Prostate gland (tissue), 2 donors: ENCODE data around the gene PLPPR5. TPM values are rescaled to one million over a fixed set of nuclear protein-coding genes. Genes with fewer than 3 reads are reported as not detected.

Experiments
- DNase-seq: peaks from one replicate; pipeline ENCODE4 v3.0.0-alpha.2; 2019; ENCODE audit warnings: low spot score
- H3K27ac ChIP-seq, 2 donors: fragments of 200-600 bp; sonication (generic); 2 replicates each; pipeline ENCODE4 v1.5.1; 2017 to 2019
- H3K27me3 ChIP-seq: fragments of 200-600 bp; sonication (generic); replicated peaks from 2 replicates; pipeline ENCODE4 v1.5.1; 2019; ENCODE audit not compliant: insufficient read depth
- H3K36me3 ChIP-seq, 2 donors: fragments of 200-600 bp; sonication (generic); 1 replicate in 1 of 2; 2 replicates in 1 of 2; pipeline versions ENCODE4 v1.5.1 to v1.8.1; 2017 to 2019
- H3K4me1 ChIP-seq: fragments of 200-600 bp; sonication (generic); replicated peaks from 2 replicates; pipeline ENCODE4 v1.5.1; 2019
- H3K4me3 ChIP-seq, 2 donors: fragments of 200-600 bp; sonication (generic); 2 replicates each; pipeline ENCODE4 v1.5.1; 2017 to 2019
- H3K9me3 ChIP-seq: fragments of 200-600 bp; sonication (generic); 2 replicates; pipeline ENCODE4 v1.5.1; 2017
- POLR2A ChIP-seq: fragments of 450-650 bp; IDR thresholded peaks from one replicate; pipeline ENCODE4 v1.6.1; 2016; ENCODE audit warnings: antibody characterized with exemption, mild to moderate bottlenecking
- POLR2AphosphoS5 ChIP-seq: sonication (generic); formaldehyde crosslinking; IDR thresholded peaks from one replicate; pipeline ENCODE4 v1.6.1; 2017; ENCODE audit warnings: antibody characterized with exemption
- WGBS: methylation state at CpG from one replicate; pipeline ENCODE4 v1.1.5; 2018; 5-methylcytosine and 5-hydroxymethylcytosine counted together
- intact Hi-C: fragments of 100-400 bp; cut with DNase I; formaldehyde crosslinking; loops from one replicate; pipeline ENCODE4 v1.14.2; 2022
- total RNA-seq, 2 donors: library from RNA; depleted of rRNA; stranded (reverse); fragments of >200 nt; gene quantifications; one replicate each; pipeline ENCODE4 v1.1.0, GENCODE V29; 2016
- TF ChIP-seq, protein P1 (sequence below), 4 experiments: fragments of 200-600 bp in 2 of 4; fragments of 450-650 bp in 2 of 4; sonication (generic) in 2 of 4; IDR thresholded peaks; 1 replicate in 3 of 4; 2 replicates in 1 of 4; pipeline ENCODE4 v1.5.1; 2016 to 2019; ENCODE audit warnings: antibody characterized with exemption in 4 of 4, mild to moderate bottlenecking in 2 of 4, moderate library complexity in 2 of 4

PLPPR5 gene
- total RNA-seq, 2 donors from 2014 or later, result 4.3 TPM; not detected in 1

DNA sequence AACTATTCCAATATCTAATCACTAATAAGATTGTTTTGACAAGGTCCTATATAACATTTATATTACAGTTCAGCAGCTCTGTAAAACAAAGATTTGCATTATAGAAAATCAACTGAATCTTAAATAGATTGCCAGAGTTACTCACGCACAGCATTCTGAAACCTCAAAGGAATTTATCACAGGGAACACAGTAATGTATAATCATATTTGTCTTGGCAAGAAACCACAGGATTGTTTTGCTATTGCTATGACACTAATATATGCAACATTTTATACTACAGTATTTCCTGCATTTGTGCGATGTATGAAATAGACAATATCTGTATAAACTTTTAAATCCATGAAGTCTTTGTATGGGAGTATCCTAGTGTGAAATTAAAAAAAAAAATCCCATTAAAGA is 101.4 kb downstream of the PLPPR5 start:
- no peaks in the 10 kb centered on the region for H3K4me1 ChIP-seq

DNA sequence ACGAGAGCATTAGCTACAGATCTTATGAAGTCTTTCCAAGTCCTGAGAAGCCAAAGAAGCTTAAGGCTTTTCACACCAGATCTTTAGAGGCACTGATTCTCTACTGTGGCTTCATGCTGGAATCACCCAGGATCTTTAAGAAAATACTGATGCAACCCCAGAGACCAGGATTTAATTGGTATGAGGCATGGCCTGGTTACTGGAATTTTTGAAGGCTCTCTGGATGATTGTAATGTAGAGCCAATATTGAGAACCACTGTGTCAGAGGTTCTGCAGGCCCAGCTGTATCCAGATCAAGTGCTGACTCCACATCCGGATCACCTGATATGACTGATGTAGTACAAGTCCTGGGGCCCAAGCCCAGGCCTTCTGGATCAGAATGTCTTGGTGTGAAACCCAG is 105.7 kb downstream of the PLPPR5 start:
- intact Hi-C loops, result no loop called here
- H3K27ac ChIP-seq, result no peak overlapping the region

More for the DNA sequence above, 101.4 kb downstream of the PLPPR5 start:
- Histone ChIP-seq H3K27me3 (no peaks in the 10 kb centered on the region), H3K4me3 (no peak overlapping the region), H3K36me3 (no peaks in the 10 kb centered on the region), H3K9me3 (no peaks in the 10 kb centered on the region), H3K27ac (no peak overlapping the region)
- intact Hi-C loops, result no loop called here
- TF ChIP-seq, protein P1, sequence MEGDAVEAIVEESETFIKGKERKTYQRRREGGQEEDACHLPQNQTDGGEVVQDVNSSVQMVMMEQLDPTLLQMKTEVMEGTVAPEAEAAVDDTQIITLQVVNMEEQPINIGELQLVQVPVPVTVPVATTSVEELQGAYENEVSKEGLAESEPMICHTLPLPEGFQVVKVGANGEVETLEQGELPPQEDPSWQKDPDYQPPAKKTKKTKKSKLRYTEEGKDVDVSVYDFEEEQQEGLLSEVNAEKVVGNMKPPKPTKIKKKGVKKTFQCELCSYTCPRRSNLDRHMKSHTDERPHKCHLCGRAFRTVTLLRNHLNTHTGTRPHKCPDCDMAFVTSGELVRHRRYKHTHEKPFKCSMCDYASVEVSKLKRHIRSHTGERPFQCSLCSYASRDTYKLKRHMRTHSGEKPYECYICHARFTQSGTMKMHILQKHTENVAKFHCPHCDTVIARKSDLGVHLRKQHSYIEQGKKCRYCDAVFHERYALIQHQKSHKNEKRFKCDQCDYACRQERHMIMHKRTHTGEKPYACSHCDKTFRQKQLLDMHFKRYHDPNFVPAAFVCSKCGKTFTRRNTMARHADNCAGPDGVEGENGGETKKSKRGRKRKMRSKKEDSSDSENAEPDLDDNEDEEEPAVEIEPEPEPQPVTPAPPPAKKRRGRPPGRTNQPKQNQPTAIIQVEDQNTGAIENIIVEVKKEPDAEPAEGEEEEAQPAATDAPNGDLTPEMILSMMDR (IDR thresholded peaks at IDR 0.05), result no peak
- TF ChIP-seq POLR2A (no peak), POLR2AphosphoS5 (no peak)
- 36% methylated on average over 2 of the region's 2 CpGs for WGBS
- no peak for DNase-seq

DNA sequence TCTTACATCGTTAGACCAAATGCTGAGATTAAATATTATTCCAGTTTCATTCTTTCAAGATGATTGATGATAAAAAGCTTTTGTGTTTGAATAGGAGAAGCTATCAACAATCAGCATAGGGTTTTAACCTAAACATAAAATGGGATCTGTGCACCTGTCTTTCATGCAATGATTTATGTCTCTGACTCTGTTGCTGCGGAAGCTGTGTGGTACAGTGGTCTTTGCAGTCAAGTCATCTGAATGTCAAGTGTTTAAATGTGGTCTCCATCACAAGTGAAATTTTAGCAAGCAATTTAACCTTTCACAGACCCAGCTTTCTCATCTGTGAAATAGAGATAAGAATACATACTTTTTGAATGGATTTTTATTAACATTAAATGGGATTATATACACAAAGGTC is 107.2 kb downstream of the PLPPR5 start:
- no peak for DNase-seq
- H3K27me3 ChIP-seq, result no peaks in the 10 kb centered on the region
- H3K9me3 ChIP-seq, result no peaks in the 10 kb centered on the region
- WGBS, result 54% methylated on average over 2 of the region's 2 CpGs
- intact Hi-C loops, result no loop called here
- TF ChIP-seq POLR2A (no peak), POLR2AphosphoS5 (no peak)
- TF ChIP-seq, protein P1 (IDR thresholded peaks at IDR 0.05), result no peak
- H3K4me3 ChIP-seq, result no peak overlapping the region
- no peak overlapping the region for H3K27ac ChIP-seq
- H3K36me3 ChIP-seq, result no peaks in the 10 kb centered on the region
- no peaks in the 10 kb centered on the region for H3K4me1 ChIP-seq

More for the DNA sequence above, 105.7 kb downstream of the PLPPR5 start:
- no peaks in the 10 kb centered on the region for H3K27me3 ChIP-seq
- no peaks in the 10 kb centered on the region for H3K36me3 ChIP-seq
- 57% methylated on average over 2 of the region's 2 CpGs for WGBS
- DNase-seq, result no peak
- no peaks in the 10 kb centered on the region for H3K4me1 ChIP-seq
- no peak overlapping the region for H3K4me3 ChIP-seq
- H3K9me3 ChIP-seq, result no peaks in the 10 kb centered on the region
- TF ChIP-seq POLR2AphosphoS5 (no peak), POLR2A (no peak)
- TF ChIP-seq, protein P1 (IDR thresholded peaks at IDR 0.05), result no peak

DNA sequence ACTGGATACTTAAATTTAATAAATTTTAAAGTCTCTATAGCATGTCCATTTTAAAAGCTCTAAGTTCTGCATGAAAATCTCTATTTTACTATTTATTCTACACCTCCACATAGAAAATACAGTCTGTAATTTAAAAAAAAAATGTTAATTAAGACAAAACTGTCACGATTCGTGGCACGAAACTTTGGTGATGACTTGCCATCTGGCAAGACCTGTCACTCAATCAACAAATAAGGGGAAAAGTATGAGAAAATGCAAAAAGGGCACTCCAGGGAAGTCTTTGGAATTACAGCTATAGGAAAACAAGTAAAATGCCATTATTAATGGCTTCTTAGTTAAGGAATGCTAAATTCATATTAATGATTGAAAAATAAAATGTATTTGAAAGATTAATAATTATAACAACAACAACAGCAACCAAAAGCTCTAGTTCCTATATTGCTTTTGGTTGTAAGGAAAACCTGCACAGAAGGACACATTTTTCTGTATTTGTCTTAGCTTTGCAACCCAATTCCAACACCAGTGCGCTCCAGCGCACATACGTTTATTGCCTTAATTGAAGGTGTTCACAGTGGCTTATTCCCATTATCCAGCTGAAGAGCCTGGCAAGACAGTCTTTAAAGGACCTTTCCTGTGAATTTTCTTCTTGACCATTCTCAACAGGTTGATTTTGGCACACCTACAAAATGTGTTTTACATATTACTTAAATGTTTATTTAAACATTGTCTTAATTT is 107.8 kb downstream of the PLPPR5 start:
- Histone ChIP-seq H3K9me3 (no peaks in the 10 kb centered on the region), H3K27me3 (no peaks in the 10 kb centered on the region), H3K4me1 (no peaks in the 10 kb centered on the region), H3K4me3 (no peak overlapping the region), H3K27ac (no peak overlapping the region), H3K36me3 (no peaks in the 10 kb centered on the region)
- intact Hi-C loops, result no loop called here
- TF ChIP-seq, protein P1 (IDR thresholded peaks at IDR 0.05), result no peak
- TF ChIP-seq POLR2A (no peak), POLR2AphosphoS5 (no peak)
- no peak for DNase-seq
- 80% methylated on average over 6 of the region's 6 CpGs for WGBS

DNA sequence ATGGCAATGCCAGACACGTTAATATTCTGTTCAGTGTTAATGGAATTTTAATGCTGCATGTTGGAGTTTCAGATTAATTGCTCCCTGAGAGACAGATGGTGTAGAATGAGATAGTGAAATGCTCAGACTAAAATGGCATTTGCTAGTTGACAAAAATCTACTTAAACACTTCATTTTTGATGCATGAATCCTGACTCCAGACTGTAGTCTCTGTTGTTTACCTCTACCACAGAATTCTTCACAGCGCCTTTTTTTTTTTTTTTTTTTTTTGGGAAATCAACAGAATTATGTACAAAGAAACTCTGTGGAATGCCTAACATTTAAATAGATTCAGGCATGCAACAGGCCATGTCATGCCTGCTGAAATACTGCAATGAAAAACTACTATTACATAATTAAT is 111.3 kb downstream of the PLPPR5 start:
- intact Hi-C loops, result no loop called here
- DNase-seq, result no peak
- TF ChIP-seq, protein P1 (IDR thresholded peaks at IDR 0.05), result no peak
- TF ChIP-seq POLR2A, result no peak
- TF ChIP-seq POLR2AphosphoS5, result no peak
- Histone ChIP-seq H3K27me3 (no peaks in the 10 kb centered on the region), H3K27ac (no peak overlapping the region), H3K4me3 (no peak overlapping the region), H3K4me1 (no peaks in the 10 kb centered on the region), H3K9me3 (no peaks in the 10 kb centered on the region), H3K36me3 (no peaks in the 10 kb centered on the region)
- 70% methylated on average over 2 of the region's 2 CpGs for WGBS
